Measurements from ENCODE around the gene STX8. TPM values are rescaled to one million over a fixed set of nuclear protein-coding genes. Genes with fewer than 3 reads are reported as not detected.
"Not testable (repeated sequence)": the region's sequence is repeated elsewhere in the genome, so short reads cannot be mapped to it uniquely, and the experiment has no call there.

STX8 gene
- total RNA-seq, 2 donors from 2014 or later = 66.8 to 68.8 TPM

DNA sequence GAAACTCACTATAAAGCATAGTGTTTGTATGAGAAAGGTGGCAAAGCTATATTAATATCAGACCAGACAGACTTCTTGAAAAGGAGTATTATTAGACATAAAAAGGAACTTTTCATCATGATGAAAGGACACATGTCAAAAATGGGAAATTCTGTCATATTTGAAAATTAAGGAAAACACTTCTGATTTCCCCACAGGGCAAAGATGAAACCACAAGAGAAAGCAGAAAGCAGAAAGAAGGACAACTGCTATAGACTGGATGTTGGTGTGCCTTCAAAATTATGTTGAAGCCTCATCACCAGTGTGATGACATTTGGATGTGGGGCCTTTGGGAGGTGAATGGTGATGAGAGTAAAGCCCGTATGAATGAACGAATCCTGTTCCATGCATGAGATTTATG lies 193.0 kb downstream of the STX8 start:
- no peak overlapping the region for H3K27ac Mint-ChIP-seq
- H3K4me1 Mint-ChIP-seq = peaks cover 7% of the 10 kb centered on the region
- H3K4me3 Mint-ChIP-seq = no peak overlapping the region
- ATAC-seq = no peak
- no peaks in the 10 kb centered on the region for H3K9me3 ChIP-seq (ENCODE audit: control insufficient read depth, low read length, poor library complexity, severe bottlenecking)
- H3K36me3 Mint-ChIP-seq (ENCODE audit: low read depth) = peaks cover 3% of the 10 kb centered on the region
- DNase-seq = no peak
- H3K27me3 Mint-ChIP-seq = no peaks in the 10 kb centered on the region

DNA sequence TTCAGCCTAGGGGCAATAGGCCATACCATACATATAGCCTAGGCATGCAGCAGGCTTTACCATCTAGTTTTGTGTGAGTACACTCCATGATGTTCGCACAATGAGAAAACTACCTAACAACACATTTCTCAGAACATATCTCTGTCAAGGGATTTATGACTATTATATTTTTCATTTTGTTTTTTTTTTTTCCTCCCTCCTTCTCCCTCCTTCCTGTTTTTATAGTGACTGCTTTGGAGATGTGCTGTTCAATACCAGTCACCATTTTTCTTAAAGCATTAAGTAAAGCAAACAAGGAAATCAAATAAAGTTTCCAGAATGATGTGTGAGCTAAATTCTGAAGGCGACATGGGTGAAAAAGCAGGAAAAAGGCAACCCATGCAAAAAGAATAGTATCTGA lies 194.6 kb downstream of the STX8 start:
- peaks cover 3% of the 10 kb centered on the region for H3K36me3 Mint-ChIP-seq (ENCODE audit: low read depth)
- peaks cover 3% of the 10 kb centered on the region for H3K4me1 Mint-ChIP-seq
- DNase-seq (no peak), ATAC-seq (no peak)
- H3K9me3 ChIP-seq (ENCODE audit: control insufficient read depth, low read length, poor library complexity, severe bottlenecking) = no peaks in the 10 kb centered on the region
- H3K4me3 Mint-ChIP-seq = no peak overlapping the region
- H3K27me3 Mint-ChIP-seq = no peaks in the 10 kb centered on the region
- no peak overlapping the region for H3K27ac Mint-ChIP-seq

DNA sequence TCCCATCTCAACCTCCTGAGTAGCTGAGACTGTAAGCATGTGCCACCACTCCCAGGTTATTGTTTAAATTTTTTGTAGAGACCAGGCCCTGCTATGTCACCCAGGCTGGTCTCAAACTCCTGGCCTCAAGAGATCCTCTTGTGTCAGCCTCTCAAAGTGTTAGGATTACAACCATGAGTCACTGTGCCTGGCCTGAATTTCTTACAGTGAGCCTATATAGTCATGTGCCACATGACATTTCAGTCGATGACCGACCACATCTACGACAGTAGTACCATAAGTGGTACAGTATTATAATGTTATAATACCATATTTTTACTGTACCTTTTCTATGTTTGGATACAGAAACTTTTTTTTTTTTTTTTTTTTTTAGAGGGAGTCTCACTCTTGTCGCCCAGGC lies 195.3 kb downstream of the STX8 start:
- Mint-ChIP-seq H3K4me1 (peaks cover 3% of the 10 kb centered on the region), H3K27me3 (no peaks in the 10 kb centered on the region), H3K4me3 (no peak overlapping the region), H3K36me3 (ENCODE audit: low read depth) (peaks cover 3% of the 10 kb centered on the region), H3K27ac (no peak overlapping the region)
- no peak for DNase-seq
- H3K9me3 ChIP-seq (ENCODE audit: control insufficient read depth, low read length, poor library complexity, severe bottlenecking) = no peaks in the 10 kb centered on the region
- no peak for ATAC-seq

DNA sequence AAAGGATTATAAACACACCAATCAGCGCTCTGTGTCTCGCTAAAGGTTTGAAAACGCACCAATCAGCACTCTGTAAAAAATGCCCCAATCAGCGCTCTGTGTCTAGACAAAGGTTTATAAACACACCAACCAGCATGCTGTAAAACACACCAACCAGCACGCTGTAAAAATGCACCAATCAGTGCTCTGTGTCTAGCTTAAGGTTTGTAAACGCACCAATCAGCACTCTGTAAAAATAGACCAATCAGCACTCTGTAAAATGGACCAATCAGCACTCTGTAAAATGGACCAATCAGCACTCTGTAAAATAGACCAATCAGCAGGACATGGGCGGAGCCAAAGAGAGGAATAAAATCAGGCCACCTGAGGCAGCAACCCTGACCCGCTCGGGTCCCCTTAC lies 199.4 kb downstream of the STX8 start:
- not testable (repeated sequence) for H3K36me3 Mint-ChIP-seq (ENCODE audit: low read depth); DNase-seq; H3K9me3 ChIP-seq (ENCODE audit: control insufficient read depth, low read length, poor library complexity, severe bottlenecking); H3K4me3 Mint-ChIP-seq; H3K4me1 Mint-ChIP-seq; H3K27me3 Mint-ChIP-seq; H3K27ac Mint-ChIP-seq; ATAC-seq

DNA sequence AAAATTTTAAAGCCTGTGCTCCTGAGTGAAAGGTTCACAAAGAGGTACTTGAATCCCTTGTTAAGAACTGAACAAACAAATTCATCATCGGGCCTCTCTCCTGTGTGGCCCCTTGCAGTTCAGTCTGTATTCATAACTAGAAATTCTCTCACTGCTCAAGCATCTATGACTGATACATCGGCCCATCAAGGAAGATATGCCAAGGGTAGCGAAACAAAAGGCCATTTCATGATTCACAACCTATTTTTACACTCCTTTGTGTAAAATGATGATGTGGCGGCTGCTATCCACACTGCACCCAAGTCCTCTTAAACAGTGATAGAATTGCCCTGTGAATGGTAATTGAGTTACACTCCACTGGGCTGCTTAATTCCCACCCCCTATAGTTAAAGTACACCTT lies 204.6 kb downstream of the STX8 start:
- ATAC-seq (no peak), DNase-seq (no peak)
- H3K4me3 Mint-ChIP-seq = no peak overlapping the region
- H3K4me1 Mint-ChIP-seq = peaks cover 14% of the 10 kb centered on the region
- H3K27me3 Mint-ChIP-seq = no peaks in the 10 kb centered on the region
- H3K9me3 ChIP-seq (ENCODE audit: control insufficient read depth, low read length, poor library complexity, severe bottlenecking) = no peaks in the 10 kb centered on the region
- H3K36me3 Mint-ChIP-seq (ENCODE audit: low read depth) = peaks cover 4% of the 10 kb centered on the region
- no peak overlapping the region for H3K27ac Mint-ChIP-seq

DNA sequence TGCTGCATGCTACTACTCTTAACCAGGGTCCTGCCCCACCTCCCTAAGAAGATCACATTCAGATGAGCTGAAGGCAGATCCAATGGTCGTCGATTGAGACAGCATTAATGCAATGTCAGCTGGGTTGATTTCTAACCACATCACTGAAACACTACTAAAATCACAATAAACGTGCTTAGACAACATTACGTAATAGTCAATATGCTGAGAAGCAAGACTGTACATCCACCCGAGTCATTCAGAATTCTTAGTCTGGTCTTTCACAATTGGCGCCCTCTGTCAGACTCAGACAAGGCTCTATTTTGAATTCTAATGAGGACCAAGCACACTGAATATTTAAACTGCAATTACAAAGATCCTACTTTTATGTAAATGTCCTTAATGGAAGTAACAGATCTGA lies 205.2 kb downstream of the STX8 start:
- no peak for DNase-seq
- H3K9me3 ChIP-seq (ENCODE audit: control insufficient read depth, low read length, poor library complexity, severe bottlenecking) = no peaks in the 10 kb centered on the region
- no peak overlapping the region for H3K4me3 Mint-ChIP-seq
- H3K27me3 Mint-ChIP-seq = no peaks in the 10 kb centered on the region
- H3K36me3 Mint-ChIP-seq (ENCODE audit: low read depth) = peaks cover 4% of the 10 kb centered on the region
- ATAC-seq = no peak
- H3K4me1 Mint-ChIP-seq = peaks cover 15% of the 10 kb centered on the region
- no peak overlapping the region for H3K27ac Mint-ChIP-seq

DNA sequence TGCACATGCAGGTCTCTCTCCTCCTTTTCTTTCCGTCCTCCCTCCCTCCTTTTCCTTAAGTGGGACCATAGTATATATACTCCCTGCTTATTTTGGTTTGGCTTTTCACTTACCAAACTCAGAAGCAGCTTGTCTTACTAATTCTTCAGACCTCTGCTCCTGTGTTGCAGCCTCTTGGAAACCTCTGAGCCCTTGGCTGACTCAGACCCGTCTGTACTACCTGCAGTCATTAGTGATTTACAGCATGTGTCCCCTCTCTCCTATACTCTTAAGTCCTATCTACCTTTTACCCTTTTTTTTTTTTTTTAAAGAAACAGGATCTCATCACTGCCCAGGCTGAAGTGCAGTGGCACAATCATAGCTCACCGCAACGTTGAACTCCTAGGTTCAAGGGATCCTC lies 207.0 kb downstream of the STX8 start:
- H3K4me3 Mint-ChIP-seq = no peak overlapping the region

DNA sequence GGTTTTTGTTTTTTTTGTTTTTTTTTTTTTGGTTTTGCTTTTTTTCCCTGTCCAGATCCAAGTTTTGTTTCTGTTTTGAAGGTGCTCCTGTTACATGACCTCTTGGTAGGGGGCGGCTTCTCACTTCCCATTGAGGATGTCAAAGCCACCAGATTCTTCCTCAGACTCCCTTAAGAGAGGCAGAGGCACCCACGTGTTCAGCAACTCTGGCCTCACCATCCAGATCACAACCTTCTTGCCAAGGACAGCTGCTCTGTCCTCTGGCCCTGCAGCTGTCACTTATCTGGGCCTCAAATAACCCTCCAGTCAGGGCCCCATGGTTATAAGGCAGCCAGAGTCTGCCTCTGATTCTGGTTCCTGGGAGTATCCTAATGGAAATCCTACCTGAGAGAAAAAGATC lies 208.5 kb downstream of the STX8 start:
- H3K4me1 Mint-ChIP-seq = peaks cover 25% of the 10 kb centered on the region
- no peaks in the 10 kb centered on the region for H3K9me3 ChIP-seq (ENCODE audit: control insufficient read depth, low read length, poor library complexity, severe bottlenecking)
- ATAC-seq = no peak
- no peak overlapping the region for H3K4me3 Mint-ChIP-seq
- no peak overlapping the region for H3K27ac Mint-ChIP-seq
- H3K27me3 Mint-ChIP-seq = no peaks in the 10 kb centered on the region
- DNase-seq = no peak
- peaks cover 4% of the 10 kb centered on the region for H3K36me3 Mint-ChIP-seq (ENCODE audit: low read depth)

More for the DNA sequence above, 207.0 kb downstream of the STX8 start:
- peaks cover 4% of the 10 kb centered on the region for H3K36me3 Mint-ChIP-seq (ENCODE audit: low read depth)
- H3K9me3 ChIP-seq (ENCODE audit: control insufficient read depth, low read length, poor library complexity, severe bottlenecking) = no peaks in the 10 kb centered on the region
- no peaks in the 10 kb centered on the region for H3K27me3 Mint-ChIP-seq
- ATAC-seq (no peak), DNase-seq (no peak)
- peaks cover 25% of the 10 kb centered on the region for H3K4me1 Mint-ChIP-seq
- peak overlapping the region; percentile 34 for H3K27ac Mint-ChIP-seq

DNA sequence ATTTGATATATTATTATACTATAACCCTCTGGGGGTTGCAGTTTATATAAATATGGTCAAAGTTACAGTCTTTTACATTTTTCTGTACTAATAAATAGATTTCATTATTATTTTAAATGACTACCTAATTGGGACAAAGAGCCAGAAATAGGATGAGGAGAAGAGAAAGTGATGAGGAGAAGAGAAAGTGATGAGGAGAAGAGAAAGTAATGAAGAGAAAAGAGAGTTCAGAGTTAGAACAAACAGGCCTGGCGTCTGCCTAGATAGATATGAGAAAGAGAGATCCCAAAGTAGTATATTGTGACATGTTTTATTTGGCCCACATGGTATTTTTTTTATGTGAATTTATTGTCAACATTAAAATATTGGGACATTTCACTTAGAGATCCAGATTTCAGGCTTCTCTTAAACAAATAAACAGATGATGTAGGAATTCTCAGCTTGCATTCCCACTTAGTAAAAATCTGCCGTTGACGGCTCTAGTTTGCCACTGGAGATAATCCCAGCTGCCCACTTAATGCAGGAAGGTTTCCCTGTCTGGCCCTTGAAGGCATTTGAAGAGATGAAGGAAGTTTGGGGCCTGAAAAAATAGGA lies 210.7 kb downstream of the STX8 start:
- Mint-ChIP-seq H3K4me3 (no peak overlapping the region), H3K27ac (peak overlapping the region; percentile 19), H3K36me3 (ENCODE audit: low read depth) (peaks cover 4% of the 10 kb centered on the region), H3K4me1 (peaks cover 25% of the 10 kb centered on the region), H3K27me3 (no peaks in the 10 kb centered on the region)
- H3K9me3 ChIP-seq (ENCODE audit: control insufficient read depth, low read length, poor library complexity, severe bottlenecking) = no peaks in the 10 kb centered on the region
- DNase-seq (no peak), ATAC-seq (no peak)

DNA sequence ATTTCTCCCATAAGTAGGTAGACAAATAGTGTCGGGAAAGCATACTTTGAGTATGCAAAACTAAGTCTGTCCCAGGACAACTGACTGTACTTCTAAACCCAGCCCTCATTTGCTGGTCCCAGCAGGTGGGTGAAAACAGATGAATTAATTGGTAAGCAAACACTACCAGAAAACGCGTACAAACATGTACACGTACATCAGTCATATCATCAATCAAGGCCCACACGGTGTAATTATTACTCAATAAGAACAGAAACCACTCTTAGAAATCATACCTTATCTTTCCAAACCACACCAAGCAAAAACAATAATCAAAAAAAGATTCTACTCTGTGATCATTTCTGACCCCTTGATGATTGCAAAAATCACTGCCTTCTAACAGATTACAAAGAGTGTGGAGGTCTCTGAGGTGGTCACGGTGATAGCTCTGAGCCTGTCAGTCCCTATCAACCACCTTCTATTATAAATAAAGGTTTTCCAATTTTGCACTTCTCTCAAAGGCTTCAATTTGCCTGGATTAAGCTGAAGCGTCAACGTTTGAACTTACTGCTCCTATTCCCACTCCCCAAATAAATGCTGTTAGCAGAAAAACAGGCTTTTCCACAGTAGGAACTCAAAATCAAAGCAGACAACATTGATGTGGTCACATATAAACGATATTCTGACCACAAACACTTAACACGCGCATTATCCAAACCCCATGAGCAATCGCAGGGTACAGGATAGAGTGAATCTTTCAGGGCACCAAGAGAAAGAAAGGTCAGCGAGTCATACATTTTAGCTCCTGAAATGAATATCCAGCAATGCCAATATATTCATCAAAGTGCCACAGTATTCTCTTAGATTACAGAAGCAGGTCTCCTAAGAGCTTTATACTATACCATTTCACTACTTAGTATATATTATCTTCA lies 211.9 kb downstream of the STX8 start:
- no peak overlapping the region for H3K27ac Mint-ChIP-seq
- no peaks in the 10 kb centered on the region for H3K9me3 ChIP-seq (ENCODE audit: control insufficient read depth, low read length, poor library complexity, severe bottlenecking)
- ATAC-seq = no peak
- no peak overlapping the region for H3K4me3 Mint-ChIP-seq
- no peaks in the 10 kb centered on the region for H3K36me3 Mint-ChIP-seq (ENCODE audit: low read depth)
- H3K27me3 Mint-ChIP-seq = no peaks in the 10 kb centered on the region
- peaks cover 22% of the 10 kb centered on the region for H3K4me1 Mint-ChIP-seq
- no peak for DNase-seq

DNA sequence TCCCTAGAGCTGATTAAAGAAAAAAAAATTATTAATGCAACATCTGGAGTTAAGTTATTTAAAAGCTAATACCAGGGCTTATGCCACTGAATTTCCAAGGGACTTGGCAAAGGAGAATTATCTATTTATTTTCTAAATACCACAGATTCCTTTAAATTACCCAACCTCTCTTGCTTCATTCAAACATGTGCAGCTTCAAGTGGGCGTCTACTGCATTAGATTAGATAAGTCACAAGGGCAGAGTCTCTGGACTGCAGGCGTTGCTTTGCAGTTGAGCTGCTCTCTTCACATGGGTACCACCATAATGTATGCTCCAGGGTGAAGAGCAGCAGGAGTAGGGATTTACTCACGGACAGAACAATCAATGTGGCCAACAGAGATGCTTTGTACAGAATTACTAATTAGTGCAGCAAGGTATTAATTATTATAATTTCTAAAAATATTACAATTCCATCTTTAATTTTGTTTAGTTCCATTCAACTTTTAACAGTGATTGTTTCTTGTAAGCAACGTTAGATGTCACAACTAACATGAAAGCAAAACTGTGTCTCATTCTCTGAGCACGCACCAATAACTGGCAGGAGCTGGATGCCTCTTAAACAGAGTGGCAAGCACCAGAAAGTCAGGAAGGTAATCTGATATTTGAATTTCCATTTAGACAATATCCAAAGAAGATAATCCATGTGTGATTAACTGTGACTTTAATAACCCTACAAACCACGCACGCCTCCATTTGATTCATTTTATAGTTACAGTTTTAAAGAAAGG lies 214.2 kb downstream of the STX8 start:
- Mint-ChIP-seq H3K4me1 (peaks cover 18% of the 10 kb centered on the region), H3K27ac (no peak overlapping the region), H3K36me3 (ENCODE audit: low read depth) (no peaks in the 10 kb centered on the region), H3K4me3 (no peak overlapping the region), H3K27me3 (no peaks in the 10 kb centered on the region)
- ATAC-seq (no peak), DNase-seq (no peak)
- no peaks in the 10 kb centered on the region for H3K9me3 ChIP-seq (ENCODE audit: control insufficient read depth, low read length, poor library complexity, severe bottlenecking)

DNA sequence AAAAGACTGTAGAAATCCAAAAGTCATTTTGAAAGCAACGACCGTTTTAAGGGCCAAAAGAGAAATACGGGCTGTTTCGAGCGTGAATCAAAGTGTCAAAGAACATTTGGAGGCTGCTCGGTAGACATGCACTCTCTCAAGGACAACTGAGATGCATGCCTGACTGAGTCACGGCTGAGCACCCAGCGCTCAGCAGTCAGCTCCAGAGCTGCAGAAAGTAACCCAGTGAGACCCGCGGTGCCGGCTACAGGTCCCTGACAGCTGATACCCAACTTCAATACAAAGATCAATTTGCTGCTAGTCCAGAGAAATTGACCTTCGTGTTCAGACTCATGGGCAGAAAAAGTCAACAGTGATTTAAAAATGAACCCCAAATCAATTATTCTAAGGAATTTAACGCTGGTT lies 214.9 kb downstream of the STX8 start:
- H3K9me3 ChIP-seq (ENCODE audit: control insufficient read depth, low read length, poor library complexity, severe bottlenecking) = no peaks in the 10 kb centered on the region
- no peak for DNase-seq
- no peak overlapping the region for H3K27ac Mint-ChIP-seq
- no peak overlapping the region for H3K4me3 Mint-ChIP-seq
- H3K36me3 Mint-ChIP-seq (ENCODE audit: low read depth) = no peaks in the 10 kb centered on the region
- no peak for ATAC-seq
- H3K27me3 Mint-ChIP-seq = no peaks in the 10 kb centered on the region
- H3K4me1 Mint-ChIP-seq = peaks cover 15% of the 10 kb centered on the region

DNA sequence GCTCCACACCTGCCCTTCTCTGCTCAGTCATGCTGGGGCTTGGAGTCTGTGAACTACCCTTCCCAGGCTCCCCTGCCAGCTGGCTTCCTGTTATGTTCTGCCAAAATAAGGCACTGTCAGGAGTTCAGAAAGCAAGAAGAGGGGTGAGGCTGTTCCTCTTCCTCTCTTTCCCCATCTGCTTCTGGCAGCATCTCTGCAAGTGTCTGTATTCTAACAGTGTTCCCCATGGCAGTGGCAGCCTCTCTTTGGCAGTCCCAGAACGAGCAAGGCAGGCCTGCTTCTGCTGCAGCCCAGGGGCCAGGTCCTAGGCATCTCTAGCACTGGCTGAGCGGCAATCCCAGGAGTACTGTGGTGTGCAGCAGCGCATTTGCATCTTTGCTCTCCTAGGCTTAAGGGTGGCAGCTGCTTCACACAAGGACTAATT lies 219.1 kb downstream of the STX8 start:
- no peaks in the 10 kb centered on the region for H3K9me3 ChIP-seq (ENCODE audit: control insufficient read depth, low read length, poor library complexity, severe bottlenecking)
- H3K27me3 Mint-ChIP-seq = no peaks in the 10 kb centered on the region
- H3K36me3 Mint-ChIP-seq (ENCODE audit: low read depth) = peaks cover 6% of the 10 kb centered on the region
- no peak overlapping the region for H3K27ac Mint-ChIP-seq
- no peak for DNase-seq
- H3K4me3 Mint-ChIP-seq = no peak overlapping the region
- ATAC-seq = no peak
- peaks cover 9% of the 10 kb centered on the region for H3K4me1 Mint-ChIP-seq

Data from T-helper 17 cell (primary cell).